Astrocyte of the spinal cord (primary cell): ENCODE results near the gene CADM1.

ENCODE experiments used
- DNase-seq: peaks from one replicate; pipeline ENCODE4 v3.0.0; 2011; ENCODE audit warnings: low read depth, low spot score
- H3K4me3 ChIP-seq: 2 replicates; pipeline ENCODE4 v1.5.1; 2011; ENCODE audit warnings: low read depth, mild to moderate bottlenecking, low read length, moderate library complexity
- CTCF ChIP-seq: IDR thresholded peaks from 2 replicates; pipeline ENCODE4 v1.5.1; 2012; ENCODE audit warnings: low read depth, mild to moderate bottlenecking, low read length, inconsistent platforms
- in situ Hi-C: cut with HindIII; loops from 2 replicates; pipeline ENCODE4 v1.10.0; 2017; ENCODE audit warnings: low sequenced_read_pairs

The CADM1 gene

GRCh38 chr11:115148691-115149090 is 355.5 kb downstream of the CADM1 start:
- TF ChIP-seq CTCF: no peak
- in situ Hi-C loops: no loop called here
- no peak overlapping the region for H3K4me3 ChIP-seq
- DNase-seq: no peak

GRCh38 chr11:115148101-115148500 is 356.1 kb downstream of the CADM1 start:
- in situ Hi-C loops: no loop called here
- no peak for DNase-seq
- H3K4me3 ChIP-seq: no peak overlapping the region
- no peak for TF ChIP-seq CTCF

- DNase-seq: no peak
- no peak for TF ChIP-seq CTCF
- H3K4me3 ChIP-seq: no peak overlapping the region
- in situ Hi-C loops: no loop called here
Measured at GRCh38 chr11:115147243-115147807, 356.9 kb downstream of the CADM1 start.

GRCh38 chr11:115146425-115146824 is 357.8 kb downstream of the CADM1 start:
- DNase-seq: no peak
- in situ Hi-C loops: no loop called here
- H3K4me3 ChIP-seq: no peak overlapping the region
- no peak for TF ChIP-seq CTCF

GRCh38 chr11:115145324-115145723 is 358.9 kb downstream of the CADM1 start:
- H3K4me3 ChIP-seq: no peak overlapping the region
- TF ChIP-seq CTCF: no peak
- in situ Hi-C loops: no loop called here
- DNase-seq: no peak

GRCh38 chr11:115144914-115145313 is 359.3 kb downstream of the CADM1 start:
- H3K4me3 ChIP-seq: no peak overlapping the region
- in situ Hi-C loops: no loop called here
- no peak for DNase-seq
- no peak for TF ChIP-seq CTCF

- DNase-seq: no peak
- no peak overlapping the region for H3K4me3 ChIP-seq
- TF ChIP-seq CTCF: no peak
- in situ Hi-C loops: no loop called here
Measured at GRCh38 chr11:115144014-115144413, 360.2 kb downstream of the CADM1 start.
